Stimulated activated CD8-positive, alpha-beta memory T cell treated with anti-CD3 and anti-CD28 coated beads, Interleukin-15, amount 100 ng/mL, for 4 hours (primary cell): ENCODE measurements around the gene ZNF81.
"Not testable (repeated sequence)": the region's sequence is repeated elsewhere in the genome, so short reads cannot be mapped to it uniquely, and the experiment has no call there.

ENCODE experiments used
- DNase-seq, 2 donors: peaks; one replicate each; pipeline ENCODE4 v3.0.0-alpha.2; 2020; ENCODE audit warnings: low read depth in 2 of 2

Gene ZNF81

GRCh38 chrX:47836164-47837072, at the start of gene ZNF81:
ZNF81 (plus strand) TSS chrX:47836902; CDS start chrX:47846268, 9,366 bp downstream.
- peak; percentile 76 to 80 for DNase-seq

- no peak for DNase-seq
Measured at GRCh38 chrX:47796433-47796906, 40.2 kb upstream of the ZNF81 start.

GRCh38 chrX:47797084-47797483, 39.6 kb upstream of the ZNF81 start:
- DNase-seq, result no peak

- no peak for DNase-seq
Measured at GRCh38 chrX:47798861-47799260, 37.8 kb upstream of the ZNF81 start.

DNA sequence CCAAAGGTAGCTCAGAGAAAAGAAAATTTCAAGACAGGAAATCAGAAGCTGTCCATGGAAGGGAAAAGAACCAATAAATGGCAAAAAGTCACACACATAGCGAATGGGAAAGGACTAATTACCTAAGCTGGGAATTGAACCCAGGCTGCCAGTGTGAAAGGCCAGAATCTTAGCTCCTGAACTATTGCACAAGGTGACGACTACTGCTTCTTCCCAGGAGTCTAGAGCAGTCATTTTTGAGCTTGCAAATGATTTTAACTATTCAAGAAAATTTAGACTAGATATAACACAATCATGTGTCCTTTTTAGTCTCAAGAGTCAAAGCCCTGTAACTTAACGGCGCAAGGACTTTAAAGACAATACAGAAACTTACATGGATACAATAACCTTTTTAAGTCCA, 34.1 kb upstream of the ZNF81 start:
- DNase-seq, result no peak

DNA sequence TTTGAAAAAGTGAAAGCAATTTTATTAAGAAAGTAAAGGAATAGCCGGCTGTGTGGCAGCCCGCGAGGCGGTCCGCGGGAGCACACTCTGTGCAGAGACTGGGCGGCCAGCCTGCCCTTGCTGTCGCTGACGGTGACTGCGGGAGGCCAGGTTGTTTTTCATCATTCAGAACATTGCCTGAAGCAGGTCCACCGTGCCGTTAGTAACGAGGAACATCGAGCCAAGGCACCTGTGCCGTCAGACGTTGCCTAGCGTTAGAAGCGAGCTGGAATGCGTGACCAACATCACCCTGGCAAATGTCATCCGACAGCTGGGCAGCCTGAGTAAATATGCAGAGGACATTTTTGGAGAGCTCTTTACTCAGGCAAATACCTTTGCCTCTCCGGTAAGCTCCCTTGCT, 33.6 kb upstream of the ZNF81 start:
- DNase-seq, result not testable (repeated sequence)

DNA sequence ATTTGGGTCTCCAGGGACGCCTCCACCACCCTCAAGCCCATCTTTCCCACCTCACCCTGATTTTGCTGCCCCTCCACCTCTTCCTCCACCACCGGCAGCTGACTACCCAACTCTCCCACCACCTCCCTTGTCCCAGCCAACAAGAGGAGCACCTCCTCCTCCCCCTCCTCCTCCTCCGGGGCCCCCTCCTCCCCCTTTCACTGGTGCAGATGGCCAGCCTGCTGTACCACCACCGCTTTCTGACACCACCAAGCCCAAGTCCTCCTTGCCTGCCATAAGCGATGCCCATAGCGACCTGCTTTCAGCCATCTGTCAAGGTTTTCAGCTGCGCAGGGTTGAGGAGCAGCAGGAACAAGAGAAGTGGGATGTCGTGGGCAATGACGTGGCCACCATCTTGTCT, 32.4 kb upstream of the ZNF81 start:
- no peak for DNase-seq

DNA sequence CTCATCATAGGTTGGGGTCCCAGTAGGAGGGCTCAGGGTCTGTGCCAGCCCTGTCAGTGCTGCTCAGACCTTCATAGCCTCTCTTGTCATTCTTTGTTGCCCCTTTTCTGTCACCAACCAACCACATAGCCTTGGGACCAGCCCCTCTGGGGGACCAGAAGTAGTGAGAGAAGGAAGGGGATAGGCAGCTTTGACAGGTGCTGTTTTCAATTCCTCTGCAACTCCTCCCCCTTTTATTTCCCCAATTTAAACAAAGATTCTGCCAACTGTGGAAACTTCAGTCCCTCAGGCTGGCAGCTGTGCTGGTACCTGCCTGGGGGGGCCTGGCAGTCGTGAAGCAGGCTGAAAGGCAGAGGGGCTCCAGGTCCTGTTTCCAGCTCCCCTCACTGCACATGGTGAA, 30.9 kb upstream of the ZNF81 start:
- DNase-seq, result not testable (repeated sequence)

DNA sequence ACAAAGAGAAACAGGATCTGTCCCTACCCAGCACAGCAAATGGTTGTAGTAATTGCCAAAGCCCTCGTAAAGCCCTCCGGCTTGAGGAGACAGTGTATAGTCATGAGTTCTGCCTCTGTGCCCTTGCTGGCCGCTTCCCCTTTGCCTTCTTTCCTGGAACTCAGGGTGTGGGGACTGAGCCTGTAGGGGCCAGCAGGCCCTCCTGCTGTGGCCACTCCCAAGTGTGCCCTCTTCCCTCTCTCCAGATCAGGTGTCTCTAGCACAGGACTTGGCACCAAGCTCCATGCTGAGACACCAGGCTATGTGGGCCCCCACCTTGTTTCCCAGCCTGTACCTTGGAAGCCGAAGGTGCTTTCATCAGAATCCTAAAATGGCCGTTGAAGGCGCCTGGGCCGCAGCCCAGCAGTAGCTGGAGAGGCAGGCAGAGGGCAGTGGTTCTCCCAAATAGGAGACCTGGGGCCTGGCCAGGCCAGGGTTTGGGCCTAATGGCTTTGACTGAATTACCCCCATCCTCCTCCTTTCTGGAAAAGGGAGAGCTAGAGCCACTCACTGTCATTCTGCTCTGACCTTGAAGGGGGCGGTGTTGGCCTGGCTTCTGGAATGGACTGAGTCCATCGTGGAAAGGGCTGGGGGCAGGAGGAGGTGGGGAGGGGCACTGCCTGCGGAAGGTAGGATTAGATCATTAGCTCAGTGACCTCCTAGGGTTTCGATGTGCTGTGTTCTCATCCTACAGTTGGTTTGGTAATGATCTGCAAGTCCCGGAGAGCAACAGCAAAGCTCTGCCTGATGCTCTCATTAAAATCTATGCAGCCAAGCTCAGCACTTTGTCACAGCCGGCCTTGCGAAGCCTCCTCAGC, 30.1 kb upstream of the ZNF81 start:
- not testable (repeated sequence) for DNase-seq

- not testable (repeated sequence) for DNase-seq
Measured at GRCh38 chrX:47807272-47807538, 29.5 kb upstream of the ZNF81 start.

DNA sequence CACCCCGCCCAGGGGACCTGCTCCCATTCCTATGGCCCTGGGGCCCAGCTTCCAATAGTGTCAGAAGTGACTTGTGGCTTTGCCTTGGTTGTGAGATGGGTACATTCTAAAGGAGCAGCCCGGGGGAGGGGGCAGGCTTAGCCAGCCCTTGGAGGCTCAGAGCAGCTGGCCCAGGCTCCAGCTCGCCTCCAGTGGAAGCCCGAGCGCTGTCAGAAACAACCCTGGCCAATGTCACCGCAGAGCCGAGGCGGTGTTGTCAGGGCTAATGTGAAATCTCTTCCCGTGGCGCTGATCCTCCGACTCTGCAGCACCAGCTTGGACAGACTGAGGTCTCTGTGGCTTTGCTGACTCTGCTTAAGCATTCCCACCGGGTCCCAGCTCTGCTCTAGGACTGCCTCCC, 29.2 kb upstream of the ZNF81 start:
- DNase-seq, result no peak

DNA sequence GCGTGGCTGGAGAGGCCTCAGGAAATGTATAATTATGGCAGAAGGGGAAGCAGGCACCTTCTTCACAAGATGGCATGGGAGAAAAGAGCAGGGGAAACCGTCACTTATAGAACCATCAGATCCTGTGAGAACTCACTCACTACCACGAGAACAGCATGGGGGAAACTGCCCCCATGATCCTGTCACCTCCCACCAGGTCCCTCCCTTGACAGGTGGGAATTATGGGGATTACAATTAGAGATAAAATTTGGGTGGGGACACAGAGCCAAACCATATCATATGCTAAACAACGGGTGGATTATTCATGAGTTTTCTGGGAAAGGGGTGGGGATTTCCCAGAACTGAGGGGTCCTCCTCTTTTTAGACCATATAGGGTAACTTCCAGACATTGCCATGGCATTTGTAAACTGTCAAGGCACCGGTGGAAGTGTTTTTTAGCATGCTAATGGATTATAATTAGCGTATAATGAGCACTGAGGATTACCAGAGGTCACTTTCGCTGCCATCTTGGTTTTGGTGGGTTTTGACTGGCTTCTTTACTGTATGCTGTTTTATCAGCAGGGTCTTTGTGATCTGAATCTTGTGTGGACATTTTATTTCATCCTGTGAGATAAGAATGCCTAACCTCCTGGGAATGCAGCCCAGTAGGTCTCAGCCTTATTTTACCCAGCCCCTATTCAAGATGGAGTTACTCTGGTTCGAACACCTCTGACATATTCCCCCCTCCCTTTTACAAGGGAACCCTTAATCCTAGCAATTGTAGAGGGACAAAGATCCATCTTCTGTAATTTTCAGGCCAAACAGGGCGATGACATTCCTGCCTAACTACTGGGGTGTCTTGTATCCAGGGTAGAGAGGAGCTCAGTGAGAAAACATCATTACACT, 27.6 kb upstream of the ZNF81 start:
- no peak for DNase-seq

- no peak for DNase-seq
Measured at GRCh38 chrX:47814851-47815250, 21.9 kb upstream of the ZNF81 start.

- DNase-seq, result no peak
Measured at GRCh38 chrX:47815901-47816845, 20.5 kb upstream of the ZNF81 start.

- no peak for DNase-seq
Measured at GRCh38 chrX:47817421-47817820, 19.3 kb upstream of the ZNF81 start.

DNA sequence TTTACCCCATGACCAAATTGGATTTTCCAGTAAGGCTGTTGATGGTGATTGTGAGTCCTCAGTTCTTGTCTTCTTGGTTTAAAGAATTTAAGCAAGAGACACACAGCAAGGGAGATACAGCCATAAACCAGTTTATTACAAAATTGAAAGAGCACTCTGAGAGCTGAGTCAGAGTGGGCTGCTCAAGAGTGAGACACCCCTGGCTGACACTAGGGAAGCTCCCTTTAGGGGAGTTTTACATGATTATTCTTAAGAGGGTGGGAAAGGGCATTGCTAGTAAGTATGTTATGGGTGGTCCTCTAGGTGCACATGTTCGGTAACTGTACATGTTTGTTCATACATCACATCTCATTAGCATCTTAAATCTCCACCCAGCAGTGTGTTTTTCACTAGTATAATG, 18.8 kb upstream of the ZNF81 start:
- no peak for DNase-seq

GRCh38 chrX:47828984-47829383, 7.7 kb upstream of the ZNF81 start:
- DNase-seq, result no peak

- peak; percentile 1 to 19 for DNase-seq
Measured at GRCh38 chrX:47831788-47832187, 4.9 kb upstream of the ZNF81 start.

DNA sequence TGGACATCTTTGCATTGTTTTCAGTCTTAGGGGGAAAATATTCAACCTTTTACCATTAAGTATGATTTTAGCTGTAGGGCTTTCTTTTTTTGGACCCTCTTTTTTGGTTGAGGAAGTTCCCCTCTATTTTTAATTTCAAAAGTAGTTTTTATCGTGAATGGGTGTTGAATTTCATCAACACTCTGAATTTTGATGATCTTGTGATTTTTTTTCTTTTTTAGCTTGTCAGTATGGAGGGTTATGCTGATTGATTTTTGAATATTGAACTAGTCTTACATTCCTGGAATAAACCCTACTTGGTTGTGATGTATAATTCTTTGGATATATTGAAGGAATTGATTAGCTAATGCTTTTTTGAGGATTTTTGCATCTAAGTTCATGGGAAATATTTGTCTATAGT, 1.7 kb downstream of the ZNF81 start:
- no peak for DNase-seq

- no peak for DNase-seq
Measured at GRCh38 chrX:47840111-47840510, 3.4 kb downstream of the ZNF81 start.

DNA sequence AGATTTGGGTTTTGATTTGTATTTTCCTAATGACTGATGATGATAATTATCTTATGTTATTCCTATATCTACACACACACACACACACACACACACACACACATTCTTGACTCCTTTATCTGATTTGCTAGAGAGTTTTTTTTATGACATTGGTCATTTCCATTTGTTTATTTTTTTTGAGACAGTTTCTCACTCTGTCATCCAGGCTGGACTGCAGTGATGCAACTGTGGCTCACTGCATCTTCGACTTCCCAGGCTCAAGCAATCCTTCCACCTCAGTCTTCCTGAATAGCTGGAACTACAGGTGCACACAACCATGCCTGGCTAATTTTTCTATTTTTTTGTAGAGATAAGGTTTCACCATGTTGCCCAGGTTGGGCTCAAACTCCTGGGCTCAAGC, 6.7 kb downstream of the ZNF81 start:
- no peak for DNase-seq
